Activated T-helper 1 cell treated with anti-CD3 and anti-CD28 coated beads, Interleukin-2, amount 50 U/mL, for 16 hours (primary cell): ENCODE data around the gene LCP1.
A peak's percentile ranks its signal among the peaks of the same experiment; 100 is the strongest.

Source experiments
- DNase-seq, 2 donors: peaks; one replicate each; pipeline ENCODE4 v3.0.0-alpha.2; 2020; ENCODE audit warnings: low read depth in 1 of 2, low spot score in 1 of 2

Gene LCP1

DNA sequence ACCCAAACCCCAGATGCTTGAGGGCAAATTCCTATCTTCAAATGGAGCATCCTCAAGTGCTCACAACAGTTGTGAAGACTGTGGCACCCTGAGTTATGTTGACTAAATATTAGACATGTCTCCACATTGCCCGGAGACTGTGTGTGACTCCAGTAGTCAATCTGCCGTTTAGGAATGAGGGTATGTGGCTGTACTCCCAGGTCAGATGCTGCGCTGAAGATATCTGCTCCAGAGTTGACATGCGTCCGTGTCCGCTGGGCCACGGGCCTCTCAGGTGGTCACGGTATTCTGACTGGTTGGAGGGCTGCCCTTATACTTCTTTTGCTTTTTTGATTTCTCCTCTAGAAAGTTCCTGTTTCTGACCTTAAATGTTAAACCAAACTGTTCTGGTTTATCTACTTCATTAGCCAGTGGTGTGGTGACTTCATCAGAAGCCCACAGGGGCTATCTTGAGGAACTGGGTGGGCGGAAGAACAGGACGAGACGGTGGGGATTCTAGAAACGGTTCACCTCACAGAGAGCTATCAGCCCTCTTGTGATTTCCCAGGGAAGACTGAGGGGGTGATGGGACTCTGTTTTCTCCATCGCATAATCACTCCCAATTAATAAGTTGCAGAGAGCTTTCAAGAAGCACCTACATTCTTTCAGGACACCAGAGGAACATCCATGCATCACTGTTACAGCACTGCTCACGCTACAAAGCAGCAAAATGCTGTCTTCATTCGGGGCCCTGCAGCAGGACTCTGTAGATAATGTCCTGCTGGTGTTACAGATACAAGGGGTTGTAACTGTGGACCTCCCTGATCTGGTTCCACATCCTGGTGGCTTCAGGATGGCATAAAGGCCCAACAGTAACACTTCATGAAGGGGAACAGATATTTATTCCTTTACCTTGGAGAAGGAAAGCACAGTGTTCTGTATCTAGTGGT, 1.3 kb upstream of the LCP1 start:
- DNase-seq: no peak

DNA sequence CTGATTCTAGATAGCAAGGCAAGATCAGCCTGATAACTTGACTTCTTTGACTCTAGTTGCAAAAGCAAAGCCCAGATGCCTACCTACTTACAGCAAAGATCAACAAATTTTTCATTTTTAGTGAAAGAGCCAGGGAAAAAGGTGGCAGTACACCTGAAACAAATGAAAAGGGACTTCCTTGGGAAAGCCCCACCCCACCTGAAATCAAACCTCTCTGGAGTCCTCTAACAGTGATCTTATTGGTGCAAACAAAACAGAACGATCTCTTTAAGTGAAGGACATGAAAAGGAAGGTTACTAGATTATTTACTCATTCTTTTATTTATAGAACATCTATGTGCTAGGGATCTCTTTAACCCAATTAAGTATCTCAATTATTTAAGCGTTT, 507 bp upstream of the LCP1 start:
- DNase-seq: no peak

DNA sequence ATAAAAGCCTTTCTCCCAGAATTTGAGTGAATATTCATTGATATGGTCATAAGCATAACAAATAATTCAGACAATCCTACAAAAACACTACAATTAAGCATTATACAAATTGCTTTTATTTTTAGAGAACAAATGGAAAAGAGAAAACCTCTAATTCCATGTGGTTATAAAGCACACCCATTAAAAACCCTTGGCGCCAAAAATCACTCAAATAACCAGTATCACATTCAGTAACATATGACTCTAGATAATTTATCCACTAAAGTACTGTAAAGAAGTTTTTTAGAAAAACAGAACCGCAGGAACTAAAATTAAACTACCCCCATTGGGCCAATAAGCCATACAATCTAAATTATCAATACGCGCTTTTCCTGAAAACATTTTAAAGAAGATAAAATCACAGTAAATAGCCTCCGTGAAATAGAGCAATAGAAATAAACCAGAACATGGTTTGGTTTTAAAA, 569 bp downstream of the LCP1 start:
- DNase-seq: no peak

- DNase-seq: no peak
These were observed 1.8 kb downstream of the LCP1 start for GRCh38 chr13:46179969-46180763.

GRCh38 chr13:46179491-46179908, 2.5 kb downstream of the LCP1 start:
- peak; percentile 45 to 55 for DNase-seq

DNA sequence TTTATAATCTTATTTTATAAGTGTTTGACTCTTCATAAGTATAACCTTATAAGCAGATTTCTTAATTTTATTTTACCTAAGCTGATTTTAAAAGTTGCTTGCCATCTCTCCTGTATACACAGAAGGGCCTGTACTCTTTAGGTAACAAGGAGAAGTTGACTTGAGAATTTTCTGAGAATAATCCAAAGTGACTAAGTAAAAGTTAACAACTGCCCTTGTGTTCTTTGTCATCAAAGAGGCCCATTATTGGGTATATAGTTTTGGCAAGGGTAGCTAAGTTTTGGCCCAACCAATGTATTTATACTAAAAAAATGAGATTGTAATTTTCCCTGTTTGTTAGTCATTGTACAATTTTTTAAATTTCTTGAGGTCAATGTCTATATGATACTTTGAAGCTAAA, 3.2 kb downstream of the LCP1 start:
- no peak for DNase-seq

DNA sequence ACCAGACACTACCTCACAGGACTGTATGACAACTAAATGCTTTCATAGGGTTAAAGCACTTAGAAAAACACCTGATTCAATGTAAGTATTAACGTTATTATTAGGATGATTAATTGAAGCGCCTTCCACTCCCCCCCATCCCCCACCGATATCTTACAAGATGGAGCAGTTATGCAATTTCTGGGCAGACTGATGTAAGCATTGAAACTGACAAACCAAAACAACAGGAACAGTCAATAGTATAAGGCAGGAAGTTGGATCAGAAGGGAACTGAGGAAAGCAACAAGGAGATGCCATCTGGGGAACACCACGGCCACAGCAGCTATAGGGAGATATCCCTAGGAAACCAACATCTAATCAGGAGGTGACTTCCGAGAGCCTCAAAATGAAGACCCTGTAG, 3.8 kb downstream of the LCP1 start:
- DNase-seq: no peak

GRCh38 chr13:46176756-46177155, 5.2 kb downstream of the LCP1 start:
- DNase-seq: no peak

GRCh38 chr13:46173656-46174055, 8.3 kb downstream of the LCP1 start:
- DNase-seq: no peak

DNA sequence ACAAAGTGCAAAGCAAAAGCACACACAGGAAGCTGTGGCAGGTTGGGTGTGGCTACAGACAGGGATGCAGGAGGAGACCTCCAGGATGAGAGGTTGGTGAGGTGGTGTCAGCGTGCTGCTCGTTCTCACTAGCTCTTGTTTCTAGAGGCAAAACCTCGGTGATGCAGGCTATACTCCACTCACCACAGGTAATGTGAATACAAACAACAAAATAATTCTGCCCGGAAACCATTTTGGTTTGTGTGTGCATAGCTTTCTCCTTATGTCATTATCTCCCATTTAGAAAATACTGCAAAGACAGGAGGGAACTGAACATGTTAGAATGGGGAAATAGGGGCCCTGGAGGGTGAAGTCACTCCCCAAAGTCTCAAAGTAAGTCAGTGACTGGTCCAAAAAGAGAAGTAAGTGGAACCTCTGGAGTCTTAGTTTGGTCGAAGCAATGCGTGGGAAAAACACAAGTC, 9.4 kb downstream of the LCP1 start:
- DNase-seq: peak in 1 of 2 donors; percentile 46

DNA sequence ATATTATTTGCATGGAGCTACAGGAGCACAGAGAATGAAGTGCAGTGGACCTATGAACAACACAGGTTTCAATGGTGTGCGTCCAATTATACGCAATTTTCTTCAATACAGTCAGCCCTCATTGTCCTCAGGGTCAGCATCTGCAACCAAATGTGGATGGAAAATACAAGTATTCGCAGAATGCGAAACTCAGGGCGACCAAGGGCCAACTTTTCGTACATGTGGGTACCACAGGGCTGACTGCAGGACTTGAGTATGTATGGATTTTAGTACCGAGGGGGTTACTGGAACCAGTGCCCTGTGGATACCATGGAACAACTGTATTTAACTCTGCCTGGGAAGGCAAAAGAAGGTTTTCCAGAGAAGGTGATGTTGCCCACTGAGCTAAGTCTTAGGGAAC, 10.2 kb downstream of the LCP1 start:
- no peak for DNase-seq

- DNase-seq: no peak
These were observed 10.8 kb downstream of the LCP1 start for GRCh38 chr13:46171217-46171616.

GRCh38 chr13:46170687-46171086, 11.3 kb downstream of the LCP1 start:
- no peak for DNase-seq

- DNase-seq: no peak
These were observed 11.7 kb downstream of the LCP1 start for GRCh38 chr13:46170268-46170667.

- no peak for DNase-seq
These were observed 12.2 kb downstream of the LCP1 start for GRCh38 chr13:46169758-46170157.

- no peak for DNase-seq
These were observed 13.2 kb downstream of the LCP1 start for GRCh38 chr13:46168783-46169182.

DNA sequence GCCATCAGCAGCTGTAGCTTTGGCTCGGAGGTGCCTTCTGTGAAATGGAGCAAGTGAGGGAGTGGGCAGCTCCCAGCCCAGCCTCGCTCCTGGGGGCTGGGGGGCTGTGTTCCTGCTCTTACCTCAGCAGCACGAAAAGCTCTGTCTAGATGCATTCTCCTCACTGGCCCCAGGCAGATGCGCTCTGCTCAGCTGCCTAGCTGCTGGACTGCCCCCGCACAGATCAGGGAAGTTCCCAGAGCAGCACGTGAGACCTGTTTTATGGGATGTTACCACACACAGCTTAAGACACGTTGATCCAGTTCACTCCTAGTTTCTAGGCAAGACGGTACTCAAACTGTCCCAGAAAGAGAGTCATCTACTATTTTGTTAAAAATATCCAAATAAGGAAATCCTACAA, 13.6 kb downstream of the LCP1 start:
- no peak for DNase-seq

- no peak for DNase-seq
These were observed 14.9 kb downstream of the LCP1 start for GRCh38 chr13:46166947-46167610.

GRCh38 chr13:46166224-46166584, 15.8 kb downstream of the LCP1 start:
- DNase-seq: no peak

DNA sequence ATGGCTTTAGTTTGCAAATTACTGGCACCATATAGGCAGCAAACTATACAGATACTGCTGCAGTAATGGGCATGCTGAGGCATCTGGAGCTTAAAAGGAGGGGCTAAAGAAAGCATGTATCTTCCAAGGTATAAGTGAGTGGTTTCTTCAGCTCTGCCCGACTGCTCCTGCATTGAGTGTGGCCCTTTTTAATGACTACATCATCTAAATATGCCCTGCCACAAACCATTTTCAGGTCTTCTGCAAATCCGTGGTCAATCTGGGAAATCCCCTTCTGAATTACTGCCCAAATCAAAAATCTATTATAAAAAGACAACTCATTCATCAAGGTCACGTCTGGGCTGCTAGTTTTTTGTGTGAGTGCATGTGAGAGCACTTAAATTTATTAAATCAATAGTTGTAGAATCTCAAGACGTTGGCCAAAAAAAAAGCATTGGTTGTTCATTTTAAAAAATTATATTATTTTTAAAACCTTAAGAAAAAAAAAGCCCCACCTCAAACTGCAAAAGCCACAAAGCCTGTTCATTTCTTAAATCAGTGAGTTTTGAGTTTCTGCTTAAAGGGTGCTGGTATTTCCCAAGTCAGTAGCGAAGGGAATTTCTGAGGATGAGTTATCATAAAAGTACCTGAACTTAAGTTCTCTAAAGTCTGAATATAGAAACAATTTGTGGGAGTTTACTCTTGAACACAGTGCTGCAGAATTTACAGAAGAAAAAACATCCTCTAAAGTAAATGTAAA, 16.3 kb downstream of the LCP1 start:
- no peak for DNase-seq

DNA sequence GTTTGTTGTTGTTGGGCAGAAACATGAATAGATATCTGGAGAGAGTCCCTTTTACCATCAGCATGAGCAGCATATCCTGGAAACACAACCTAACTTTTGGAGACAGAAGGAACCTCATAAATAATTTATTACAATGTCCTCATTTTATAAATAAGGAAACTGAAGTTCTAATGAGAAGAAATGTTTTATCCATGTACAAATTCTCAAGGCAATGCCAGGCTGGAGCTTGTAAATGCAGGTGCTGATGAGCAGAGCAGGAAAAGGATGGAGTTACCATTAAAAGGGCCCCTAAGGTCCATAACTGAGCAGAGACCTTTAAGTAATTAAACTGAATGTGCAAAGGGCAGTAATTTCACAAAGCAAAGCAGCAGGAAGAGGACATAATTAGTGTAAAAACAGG, 17.3 kb downstream of the LCP1 start:
- no peak for DNase-seq
